Breast epithelium (tissue), 3 donors: ENCODE measurements around the gene CENPO.

Experiments used
- POLR2A ChIP-seq: fragments of 450-650 bp; IDR thresholded peaks from one replicate; pipeline ENCODE4 v1.6.1; 2016; ENCODE audit warnings: antibody characterized with exemption, mild to moderate bottlenecking, moderate library complexity
- POLR2AphosphoS5 ChIP-seq, 3 donors: sonication (generic); formaldehyde crosslinking; IDR thresholded peaks; one replicate each; pipeline ENCODE4 v1.6.1; 2017; ENCODE audit warnings: antibody characterized with exemption in 3 of 3

- TF ChIP-seq POLR2A (no peak), POLR2AphosphoS5 (IDR thresholded peaks at IDR 0.05) (no peak)
These were observed 65.8 kb downstream of the CENPO start for GRCh38 chr2:24858996-24859395.
